ENCODE results near the gene LHFPL2.

The LHFPL2 gene

GRCh38 chr5:78500871-78501270 is 147.7 kb downstream of the LHFPL2 start:
- Histone ChIP-seq H3K27me3 (replicated peaks; ENCODE audit: control insufficient read depth, insufficient read depth, low read length, poor library complexity, severe bottlenecking) (peaks cover 3% of the 10 kb centered on the region), H3K36me3 (ENCODE audit: control insufficient read depth, insufficient read depth, low read length) (no peaks in the 10 kb centered on the region), H3K4me1 (ENCODE audit: control insufficient read depth, insufficient read depth, low read length, poor library complexity, severe bottlenecking) (no peaks in the 10 kb centered on the region), H3K27ac (ENCODE audit: insufficient read depth, low read length, poor library complexity, severe bottlenecking) (no peak overlapping the region), H3K4me3 (ENCODE audit: insufficient read depth, low read depth, low read length, poor library complexity, severe bottlenecking) (no peak overlapping the region), H3K9me3 (ENCODE audit: control insufficient read depth, low read length) (no peaks in the 10 kb centered on the region)
- DNase-seq: no peak

DNA sequence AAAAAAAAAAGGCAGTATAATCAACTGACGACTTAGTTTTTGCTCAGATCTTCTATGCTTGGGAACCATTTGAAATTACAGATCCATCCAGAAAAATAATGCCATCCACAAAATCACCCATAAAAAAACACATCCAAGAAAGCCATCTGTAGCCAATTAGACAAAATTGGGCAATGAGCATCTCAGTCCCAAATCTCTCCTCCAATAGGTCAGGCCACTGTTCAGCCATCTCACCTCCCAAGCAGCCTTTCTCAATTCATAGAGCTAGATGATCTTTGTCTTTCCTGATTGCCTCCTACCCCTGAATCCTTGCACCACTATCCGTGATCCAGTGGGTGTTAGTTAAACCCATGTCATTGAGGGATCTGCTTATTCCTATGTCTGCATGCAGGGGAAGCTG is 148.5 kb downstream of the LHFPL2 start:
- Histone ChIP-seq H3K9me3 (ENCODE audit: control insufficient read depth, low read length) (no peaks in the 10 kb centered on the region), H3K36me3 (ENCODE audit: control insufficient read depth, insufficient read depth, low read length) (no peaks in the 10 kb centered on the region), H3K4me3 (ENCODE audit: insufficient read depth, low read depth, low read length, poor library complexity, severe bottlenecking) (no peak overlapping the region), H3K27me3 (replicated peaks; ENCODE audit: control insufficient read depth, insufficient read depth, low read length, poor library complexity, severe bottlenecking) (peaks cover 3% of the 10 kb centered on the region), H3K27ac (ENCODE audit: insufficient read depth, low read length, poor library complexity, severe bottlenecking) (no peak overlapping the region), H3K4me1 (ENCODE audit: control insufficient read depth, insufficient read depth, low read length, poor library complexity, severe bottlenecking) (no peaks in the 10 kb centered on the region)
- no peak for DNase-seq

DNA sequence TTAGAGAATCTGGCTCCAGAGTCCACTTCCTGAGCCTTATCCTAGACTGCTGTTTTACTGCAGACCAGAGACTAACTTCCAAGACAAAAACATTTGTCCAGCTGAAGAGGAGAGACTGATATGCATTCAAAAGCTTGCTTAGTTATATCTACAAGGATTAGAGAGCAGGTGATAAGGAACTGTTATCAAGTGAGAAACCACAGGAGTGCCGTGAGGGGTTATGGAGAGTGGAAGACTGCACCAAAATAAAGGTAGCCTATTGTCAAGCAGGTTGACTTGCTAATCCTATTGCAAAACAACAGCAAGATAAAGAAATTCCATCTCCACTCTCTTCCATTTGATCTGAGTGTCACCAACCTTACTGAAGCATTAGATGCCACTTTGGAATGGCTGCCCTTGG is 149.1 kb downstream of the LHFPL2 start:
- H3K27me3 ChIP-seq (replicated peaks; ENCODE audit: control insufficient read depth, insufficient read depth, low read length, poor library complexity, severe bottlenecking): peaks cover 3% of the 10 kb centered on the region
- H3K4me3 ChIP-seq (ENCODE audit: insufficient read depth, low read depth, low read length, poor library complexity, severe bottlenecking): no peak overlapping the region
- no peaks in the 10 kb centered on the region for H3K9me3 ChIP-seq (ENCODE audit: control insufficient read depth, low read length)
- no peaks in the 10 kb centered on the region for H3K36me3 ChIP-seq (ENCODE audit: control insufficient read depth, insufficient read depth, low read length)
- DNase-seq: no peak
- H3K27ac ChIP-seq (ENCODE audit: insufficient read depth, low read length, poor library complexity, severe bottlenecking): no peak overlapping the region
- H3K4me1 ChIP-seq (ENCODE audit: control insufficient read depth, insufficient read depth, low read length, poor library complexity, severe bottlenecking): no peaks in the 10 kb centered on the region

GRCh38 chr5:78497573-78498533 is 150.7 kb downstream of the LHFPL2 start:
- Histone ChIP-seq H3K4me3 (ENCODE audit: insufficient read depth, low read depth, low read length, poor library complexity, severe bottlenecking) (no peak overlapping the region), H3K36me3 (ENCODE audit: control insufficient read depth, insufficient read depth, low read length) (no peaks in the 10 kb centered on the region), H3K27me3 (replicated peaks; ENCODE audit: control insufficient read depth, insufficient read depth, low read length, poor library complexity, severe bottlenecking) (peaks cover 3% of the 10 kb centered on the region), H3K4me1 (ENCODE audit: control insufficient read depth, insufficient read depth, low read length, poor library complexity, severe bottlenecking) (no peaks in the 10 kb centered on the region), H3K27ac (ENCODE audit: insufficient read depth, low read length, poor library complexity, severe bottlenecking) (no peak overlapping the region), H3K9me3 (ENCODE audit: control insufficient read depth, low read length) (no peaks in the 10 kb centered on the region)
- DNase-seq: no peak

GRCh38 chr5:78496373-78496772 is 152.2 kb downstream of the LHFPL2 start:
- H3K36me3 ChIP-seq (ENCODE audit: control insufficient read depth, insufficient read depth, low read length): no peaks in the 10 kb centered on the region
- H3K27ac ChIP-seq (ENCODE audit: insufficient read depth, low read length, poor library complexity, severe bottlenecking): no peak overlapping the region
- no peaks in the 10 kb centered on the region for H3K4me1 ChIP-seq (ENCODE audit: control insufficient read depth, insufficient read depth, low read length, poor library complexity, severe bottlenecking)

GRCh38 chr5:78495800-78496199 is 152.8 kb downstream of the LHFPL2 start:
- H3K9me3 ChIP-seq (ENCODE audit: control insufficient read depth, low read length): no peaks in the 10 kb centered on the region
- no peak overlapping the region for H3K27ac ChIP-seq (ENCODE audit: insufficient read depth, low read length, poor library complexity, severe bottlenecking)
- H3K36me3 ChIP-seq (ENCODE audit: control insufficient read depth, insufficient read depth, low read length): no peaks in the 10 kb centered on the region
- no peak for DNase-seq
- no peaks in the 10 kb centered on the region for H3K27me3 ChIP-seq (replicated peaks; ENCODE audit: control insufficient read depth, insufficient read depth, low read length, poor library complexity, severe bottlenecking)
- H3K4me1 ChIP-seq (ENCODE audit: control insufficient read depth, insufficient read depth, low read length, poor library complexity, severe bottlenecking): no peaks in the 10 kb centered on the region
- H3K4me3 ChIP-seq (ENCODE audit: insufficient read depth, low read depth, low read length, poor library complexity, severe bottlenecking): no peak overlapping the region

More at GRCh38 chr5:78496373-78496772, 152.2 kb downstream of the LHFPL2 start:
- DNase-seq: no peak
- H3K4me3 ChIP-seq (ENCODE audit: insufficient read depth, low read depth, low read length, poor library complexity, severe bottlenecking): no peak overlapping the region
- H3K27me3 ChIP-seq (replicated peaks; ENCODE audit: control insufficient read depth, insufficient read depth, low read length, poor library complexity, severe bottlenecking): peaks cover 3% of the 10 kb centered on the region
- no peaks in the 10 kb centered on the region for H3K9me3 ChIP-seq (ENCODE audit: control insufficient read depth, low read length)

DNA sequence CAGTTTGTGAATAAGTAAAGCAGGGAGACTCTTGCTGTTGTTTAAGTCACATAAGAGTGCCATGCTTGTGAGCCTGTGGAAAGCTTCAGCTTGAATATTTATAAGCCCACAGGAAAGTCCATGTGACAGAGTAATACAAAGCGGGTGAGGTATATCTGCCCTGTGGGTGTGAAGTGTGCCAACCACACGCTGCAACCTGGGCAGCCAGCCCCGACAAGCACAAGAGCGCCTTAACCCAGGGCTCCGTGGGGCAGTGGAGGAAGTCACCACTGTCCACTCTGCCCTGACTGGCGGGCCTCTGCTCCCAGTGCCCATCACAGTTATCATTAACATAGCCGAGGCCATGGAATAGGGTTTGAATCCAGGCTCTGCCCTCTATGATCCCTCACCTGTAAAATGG is 155.9 kb downstream of the LHFPL2 start:
- H3K4me1 ChIP-seq (ENCODE audit: control insufficient read depth, insufficient read depth, low read length, poor library complexity, severe bottlenecking): no peaks in the 10 kb centered on the region
- H3K4me3 ChIP-seq (ENCODE audit: insufficient read depth, low read depth, low read length, poor library complexity, severe bottlenecking): no peak overlapping the region
- no peak overlapping the region for H3K27ac ChIP-seq (ENCODE audit: insufficient read depth, low read length, poor library complexity, severe bottlenecking)
- no peaks in the 10 kb centered on the region for H3K27me3 ChIP-seq (replicated peaks; ENCODE audit: control insufficient read depth, insufficient read depth, low read length, poor library complexity, severe bottlenecking)
- H3K9me3 ChIP-seq (ENCODE audit: control insufficient read depth, low read length): no peaks in the 10 kb centered on the region
- H3K36me3 ChIP-seq (ENCODE audit: control insufficient read depth, insufficient read depth, low read length): no peaks in the 10 kb centered on the region
- DNase-seq: no peak

GRCh38 chr5:78492224-78492623 is 156.3 kb downstream of the LHFPL2 start:
- Histone ChIP-seq H3K4me3 (ENCODE audit: insufficient read depth, low read depth, low read length, poor library complexity, severe bottlenecking) (no peak overlapping the region), H3K27ac (ENCODE audit: insufficient read depth, low read length, poor library complexity, severe bottlenecking) (no peak overlapping the region), H3K4me1 (ENCODE audit: control insufficient read depth, insufficient read depth, low read length, poor library complexity, severe bottlenecking) (no peaks in the 10 kb centered on the region), H3K9me3 (ENCODE audit: control insufficient read depth, low read length) (no peaks in the 10 kb centered on the region), H3K36me3 (ENCODE audit: control insufficient read depth, insufficient read depth, low read length) (no peaks in the 10 kb centered on the region), H3K27me3 (replicated peaks; ENCODE audit: control insufficient read depth, insufficient read depth, low read length, poor library complexity, severe bottlenecking) (no peaks in the 10 kb centered on the region)
- no peak for DNase-seq

GRCh38 chr5:78490709-78491485 is 157.7 kb downstream of the LHFPL2 start:
- Histone ChIP-seq H3K9me3 (ENCODE audit: control insufficient read depth, low read length) (no peaks in the 10 kb centered on the region), H3K27me3 (replicated peaks; ENCODE audit: control insufficient read depth, insufficient read depth, low read length, poor library complexity, severe bottlenecking) (no peaks in the 10 kb centered on the region), H3K4me3 (ENCODE audit: insufficient read depth, low read depth, low read length, poor library complexity, severe bottlenecking) (no peak overlapping the region), H3K36me3 (ENCODE audit: control insufficient read depth, insufficient read depth, low read length) (no peaks in the 10 kb centered on the region), H3K4me1 (ENCODE audit: control insufficient read depth, insufficient read depth, low read length, poor library complexity, severe bottlenecking) (no peaks in the 10 kb centered on the region), H3K27ac (ENCODE audit: insufficient read depth, low read length, poor library complexity, severe bottlenecking) (no peak overlapping the region)
- no peak for DNase-seq

DNA sequence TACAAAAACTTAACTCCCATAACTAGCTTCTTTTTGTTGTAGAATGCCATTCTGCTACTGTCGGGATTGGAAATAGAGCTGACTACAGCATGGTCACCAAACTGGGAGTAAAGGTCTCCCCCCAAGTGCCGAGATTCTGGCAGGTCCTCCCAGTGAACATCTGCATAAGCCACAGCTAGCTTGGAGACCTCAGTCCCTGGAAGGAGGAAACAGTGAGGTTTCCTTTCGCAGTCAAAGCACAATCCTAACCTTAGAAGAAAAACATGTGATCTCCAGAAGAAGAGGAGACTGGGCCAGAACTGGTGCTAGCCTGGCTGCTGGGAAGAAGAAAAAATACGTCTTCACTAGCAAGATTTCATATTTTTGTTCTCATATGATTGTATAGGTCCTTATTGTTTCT is 160.7 kb downstream of the LHFPL2 start:
- no peaks in the 10 kb centered on the region for H3K4me1 ChIP-seq (ENCODE audit: control insufficient read depth, insufficient read depth, low read length, poor library complexity, severe bottlenecking)
- no peak for DNase-seq
- H3K36me3 ChIP-seq (ENCODE audit: control insufficient read depth, insufficient read depth, low read length): no peaks in the 10 kb centered on the region
- no peaks in the 10 kb centered on the region for H3K27me3 ChIP-seq (replicated peaks; ENCODE audit: control insufficient read depth, insufficient read depth, low read length, poor library complexity, severe bottlenecking)
- H3K27ac ChIP-seq (ENCODE audit: insufficient read depth, low read length, poor library complexity, severe bottlenecking): no peak overlapping the region
- H3K4me3 ChIP-seq (ENCODE audit: insufficient read depth, low read depth, low read length, poor library complexity, severe bottlenecking): no peak overlapping the region
- H3K9me3 ChIP-seq (ENCODE audit: control insufficient read depth, low read length): no peaks in the 10 kb centered on the region
